Measurements from ENCODE around the gene KIAA1328. TPM values are rescaled to one million over a fixed set of nuclear protein-coding genes. Genes with fewer than 3 reads are reported as not detected.

Gene KIAA1328
- total RNA-seq, 2 donors from 2014 or later, result 14.4 to 22.7 TPM

DNA sequence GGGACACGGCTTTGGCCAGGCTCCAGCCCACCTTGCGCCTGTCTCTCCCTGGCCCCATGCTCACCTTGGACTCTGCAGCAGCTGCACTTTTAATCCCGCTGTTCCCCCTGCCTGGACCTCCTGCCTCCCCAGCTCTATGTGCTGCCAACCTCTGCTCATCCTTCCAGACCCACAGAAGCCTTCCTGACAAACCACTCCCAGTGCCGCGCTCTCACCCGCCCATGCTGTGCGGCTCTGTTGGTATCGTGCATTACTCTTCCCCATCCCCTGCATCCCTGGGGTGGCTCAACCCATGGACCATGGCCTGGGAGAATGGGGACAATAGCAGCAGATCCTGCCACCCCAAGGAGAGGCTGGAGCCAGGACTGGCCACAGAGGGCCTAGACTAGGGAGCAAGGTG, 433.1 kb downstream of the KIAA1328 start:
- Histone ChIP-seq H3K9me3 (no peaks in the 10 kb centered on the region), H3K27me3 (replicated peaks; ENCODE audit: insufficient read depth) (no peaks in the 10 kb centered on the region), H3K36me3 (no peaks in the 10 kb centered on the region), H3K27ac (no peak overlapping the region), H3K4me1 (ENCODE audit: control insufficient read depth in 1 of 2, low read depth in 2 of 2) (no peaks in the 10 kb centered on the region), H3K4me3 (no peak overlapping the region)
- DNase-seq (ENCODE audit: low spot score) (no peak), ATAC-seq (ENCODE audit: insufficient number of reproducible peaks, low FRiP score, low read depth) (no peak)
- TF ChIP-seq, protein P1, sequence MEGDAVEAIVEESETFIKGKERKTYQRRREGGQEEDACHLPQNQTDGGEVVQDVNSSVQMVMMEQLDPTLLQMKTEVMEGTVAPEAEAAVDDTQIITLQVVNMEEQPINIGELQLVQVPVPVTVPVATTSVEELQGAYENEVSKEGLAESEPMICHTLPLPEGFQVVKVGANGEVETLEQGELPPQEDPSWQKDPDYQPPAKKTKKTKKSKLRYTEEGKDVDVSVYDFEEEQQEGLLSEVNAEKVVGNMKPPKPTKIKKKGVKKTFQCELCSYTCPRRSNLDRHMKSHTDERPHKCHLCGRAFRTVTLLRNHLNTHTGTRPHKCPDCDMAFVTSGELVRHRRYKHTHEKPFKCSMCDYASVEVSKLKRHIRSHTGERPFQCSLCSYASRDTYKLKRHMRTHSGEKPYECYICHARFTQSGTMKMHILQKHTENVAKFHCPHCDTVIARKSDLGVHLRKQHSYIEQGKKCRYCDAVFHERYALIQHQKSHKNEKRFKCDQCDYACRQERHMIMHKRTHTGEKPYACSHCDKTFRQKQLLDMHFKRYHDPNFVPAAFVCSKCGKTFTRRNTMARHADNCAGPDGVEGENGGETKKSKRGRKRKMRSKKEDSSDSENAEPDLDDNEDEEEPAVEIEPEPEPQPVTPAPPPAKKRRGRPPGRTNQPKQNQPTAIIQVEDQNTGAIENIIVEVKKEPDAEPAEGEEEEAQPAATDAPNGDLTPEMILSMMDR (IDR thresholded peaks at IDR 0.05), result no peak

DNA sequence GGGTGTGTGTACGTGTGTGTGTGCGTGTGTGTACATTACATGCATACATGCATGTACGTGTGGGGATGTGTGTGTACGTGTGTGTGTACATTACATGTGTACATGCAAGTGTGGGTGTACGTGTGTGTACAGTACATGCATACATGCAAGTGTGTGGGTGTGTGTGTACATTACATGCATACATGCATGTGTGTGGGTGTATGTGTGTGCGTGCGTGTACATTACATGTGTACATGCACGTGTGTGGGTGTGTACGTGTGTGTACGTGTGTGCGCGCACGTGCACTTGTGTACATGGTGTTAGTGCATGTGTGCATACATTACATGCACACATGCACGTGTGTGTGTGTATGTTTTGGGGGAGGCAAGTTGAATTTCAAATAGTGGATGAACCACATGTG, 436.0 kb downstream of the KIAA1328 start:
- no peak for ATAC-seq (ENCODE audit: insufficient number of reproducible peaks, low FRiP score, low read depth)
- TF ChIP-seq, protein P1 (IDR thresholded peaks at IDR 0.05), result no peak
- no peaks in the 10 kb centered on the region for H3K27me3 ChIP-seq (replicated peaks; ENCODE audit: insufficient read depth)

DNA sequence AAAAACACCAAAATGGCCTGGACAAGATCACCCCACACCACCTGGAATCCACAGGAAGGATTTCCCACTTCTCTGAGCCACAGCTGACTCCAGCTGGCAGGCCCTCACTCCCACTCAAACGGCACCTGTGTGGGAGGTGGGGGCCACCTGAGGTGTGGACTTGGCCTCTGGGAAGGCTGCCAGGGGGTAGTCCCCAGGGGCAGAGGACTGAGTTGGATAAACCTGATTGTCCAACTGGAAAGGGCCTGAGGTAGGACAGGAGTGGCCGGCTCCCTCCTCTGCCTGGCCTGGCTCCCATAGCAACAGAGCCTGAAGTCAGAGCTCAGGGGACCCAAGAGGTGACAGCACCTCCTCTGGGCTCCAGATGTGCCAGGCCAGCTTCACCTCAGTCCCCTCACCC, 436.5 kb downstream of the KIAA1328 start:
- TF ChIP-seq, protein P1 (IDR thresholded peaks at IDR 0.05), result no peak
- Histone ChIP-seq H3K4me3 (no peak overlapping the region), H3K27ac (no peak overlapping the region), H3K4me1 (ENCODE audit: control insufficient read depth in 1 of 2, low read depth in 2 of 2) (no peaks in the 10 kb centered on the region), H3K27me3 (replicated peaks; ENCODE audit: insufficient read depth) (no peaks in the 10 kb centered on the region), H3K9me3 (no peaks in the 10 kb centered on the region), H3K36me3 (no peaks in the 10 kb centered on the region)
- no peak for ATAC-seq (ENCODE audit: insufficient number of reproducible peaks, low FRiP score, low read depth)
- no peak for DNase-seq (ENCODE audit: low spot score)

More for the DNA sequence above, 436.0 kb downstream of the KIAA1328 start:
- Histone ChIP-seq H3K27ac (no peak overlapping the region), H3K9me3 (no peaks in the 10 kb centered on the region), H3K4me3 (no peak overlapping the region), H3K4me1 (ENCODE audit: control insufficient read depth in 1 of 2, low read depth in 2 of 2) (no peaks in the 10 kb centered on the region), H3K36me3 (no peaks in the 10 kb centered on the region)
- DNase-seq (ENCODE audit: low spot score), result no peak

DNA sequence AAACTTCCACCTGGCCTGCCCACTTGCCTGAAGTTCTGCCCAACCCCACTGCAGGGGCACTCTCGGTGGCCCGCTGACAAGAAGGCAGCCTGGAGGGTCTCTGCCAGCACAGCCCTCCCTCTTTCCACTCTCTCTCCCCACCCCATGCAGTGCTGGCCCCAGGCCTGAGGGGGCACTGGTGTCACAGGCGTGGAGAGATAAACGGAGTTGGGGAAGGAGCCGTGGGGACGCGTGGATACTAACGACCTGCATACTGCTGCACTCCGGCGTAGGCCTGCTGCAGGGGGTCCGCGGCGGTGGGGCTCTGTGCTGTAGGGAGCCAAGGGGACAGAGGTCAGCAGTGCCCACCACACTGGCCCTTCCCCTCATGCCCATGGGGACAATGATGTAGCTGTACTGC, 437.4 kb downstream of the KIAA1328 start:
- ATAC-seq (ENCODE audit: insufficient number of reproducible peaks, low FRiP score, low read depth) (no peak), DNase-seq (ENCODE audit: low spot score) (no peak)
- Histone ChIP-seq H3K36me3 (no peaks in the 10 kb centered on the region), H3K4me1 (ENCODE audit: control insufficient read depth in 1 of 2, low read depth in 2 of 2) (no peaks in the 10 kb centered on the region), H3K4me3 (no peak overlapping the region), H3K27me3 (replicated peaks; ENCODE audit: insufficient read depth) (no peaks in the 10 kb centered on the region), H3K27ac (no peak overlapping the region), H3K9me3 (no peaks in the 10 kb centered on the region)
- TF ChIP-seq, protein P1 (IDR thresholded peaks at IDR 0.05), result no peak

DNA sequence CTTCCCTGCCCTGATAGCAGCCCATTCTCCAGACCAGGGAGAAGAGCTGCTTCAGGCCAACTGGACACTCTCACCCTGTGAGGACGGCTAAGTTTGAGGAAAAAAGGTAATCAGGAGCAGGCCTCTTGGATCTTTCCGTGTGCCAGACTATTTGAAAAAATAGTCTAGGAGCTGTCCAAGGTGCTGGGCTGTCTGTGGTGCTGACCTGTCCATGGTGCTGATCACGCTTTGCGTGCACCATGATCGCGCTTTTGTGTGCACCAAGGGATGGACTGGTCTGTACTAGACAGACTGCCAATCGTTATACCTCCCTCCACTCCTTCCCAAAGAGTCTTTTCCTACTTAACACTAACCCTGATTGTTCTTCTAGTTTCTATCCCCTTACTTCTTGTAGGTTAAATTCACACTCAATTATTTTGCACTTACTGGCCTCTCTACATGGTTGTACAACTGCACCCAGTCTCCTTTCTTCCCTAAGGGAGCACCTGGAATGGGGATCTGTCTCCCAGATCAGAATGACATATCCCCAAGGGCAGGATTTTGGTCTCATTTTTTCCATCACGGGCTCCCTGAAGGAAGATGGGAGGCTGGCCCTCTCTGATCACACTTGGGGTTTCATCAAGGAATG, 441.2 kb downstream of the KIAA1328 start:
- ATAC-seq (ENCODE audit: insufficient number of reproducible peaks, low FRiP score, low read depth) (no peak), DNase-seq (ENCODE audit: low spot score) (no peak)
- TF ChIP-seq, protein P1 (IDR thresholded peaks at IDR 0.05), result no peak
- H3K9me3 ChIP-seq, result no peaks in the 10 kb centered on the region
- no peaks in the 10 kb centered on the region for H3K27me3 ChIP-seq (replicated peaks; ENCODE audit: insufficient read depth)
- no peak overlapping the region for H3K4me3 ChIP-seq
- H3K4me1 ChIP-seq (ENCODE audit: control insufficient read depth in 1 of 2, low read depth in 2 of 2), result no peaks in the 10 kb centered on the region
- H3K36me3 ChIP-seq, result no peaks in the 10 kb centered on the region
- H3K27ac ChIP-seq, result no peak overlapping the region
